Brain microvascular endothelial cell (primary cell): ENCODE results near the gene INSIG2.

ENCODE experiments used
- DNase-seq: peaks from one replicate; pipeline ENCODE4 v3.0.0-alpha.2; 2020
- H3K27ac ChIP-seq: fragments of 250-450 bp; sonication (Bioruptor Pico); 2 replicates; pipeline ENCODE4 v1.5.1; 2020; ENCODE audit warnings: mild to moderate bottlenecking, moderate library complexity
- H3K27me3 ChIP-seq: fragments of 250-450 bp; sonication (Bioruptor Pico); replicated peaks from 2 replicates; pipeline ENCODE4 v1.5.1; 2020; ENCODE audit warnings: mild to moderate bottlenecking
- H3K36me3 ChIP-seq: fragments of 250-450 bp; sonication (Bioruptor Pico); replicated peaks from 2 replicates; pipeline ENCODE4 v1.5.1; 2020; ENCODE audit warnings: mild to moderate bottlenecking
- H3K4me3 ChIP-seq: 2 replicates; pipeline ENCODE4 v1.5.1; 2011; ENCODE audit warnings: low read depth, mild to moderate bottlenecking, control low read depth, low read length, moderate library complexity
- CTCF ChIP-seq: IDR thresholded peaks from 2 replicates; pipeline ENCODE4 v1.5.1; 2011; ENCODE audit warnings: low read depth, mild to moderate bottlenecking, moderate library complexity, low read length, control low read depth, inconsistent platforms; ENCODE audit errors: missing control alignments
- in situ Hi-C: cut with HindIII; loops from 2 replicates; pipeline ENCODE4 v1.10.0; 2017; ENCODE audit warnings: low sequenced_read_pairs, low pct_ligation_motif_present

The INSIG2 gene

DNA sequence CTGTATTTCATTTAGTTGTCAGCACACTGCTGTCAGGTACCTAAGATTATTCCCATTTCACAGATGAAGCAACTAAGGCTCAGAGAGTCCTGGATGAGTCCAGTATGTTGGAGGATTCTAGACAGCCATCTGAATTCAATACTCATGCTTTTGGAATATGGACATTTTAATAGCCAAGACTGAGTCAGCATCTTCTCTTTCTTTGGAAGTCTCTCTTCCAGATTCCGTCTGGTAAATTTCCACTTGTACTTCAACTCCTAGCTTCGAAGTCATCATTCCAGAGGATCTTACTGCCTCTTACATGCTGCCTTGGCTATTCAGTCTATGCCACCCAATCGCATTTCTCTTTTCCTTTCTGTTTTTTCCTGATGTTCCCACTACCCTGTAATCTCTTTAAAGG, 40.6 kb downstream of the INSIG2 start:
- Histone ChIP-seq H3K4me3 (no peak overlapping the region), H3K27me3 (no peaks in the 10 kb centered on the region), H3K36me3 (no peaks in the 10 kb centered on the region), H3K27ac (no peak overlapping the region)
- in situ Hi-C loops, result no loop called here
- DNase-seq, result no peak
- no peak for TF ChIP-seq CTCF

- DNase-seq, result no peak
- in situ Hi-C loops, result no loop called here
Measured at GRCh38 chr2:118130385-118130784, 42.1 kb downstream of the INSIG2 start.

GRCh38 chr2:118131771-118132170, 43.5 kb downstream of the INSIG2 start:
- H3K4me3 ChIP-seq, result no peak overlapping the region
- no peak for DNase-seq
- no peaks in the 10 kb centered on the region for H3K27me3 ChIP-seq
- no peaks in the 10 kb centered on the region for H3K36me3 ChIP-seq
- no peak for TF ChIP-seq CTCF
- in situ Hi-C loops, result no loop called here
- H3K27ac ChIP-seq, result no peak overlapping the region

More at GRCh38 chr2:118130385-118130784, 42.1 kb downstream of the INSIG2 start:
- TF ChIP-seq CTCF, result no peak
- Histone ChIP-seq H3K4me3 (no peak overlapping the region), H3K36me3 (no peaks in the 10 kb centered on the region), H3K27ac (no peak overlapping the region), H3K27me3 (no peaks in the 10 kb centered on the region)

DNA sequence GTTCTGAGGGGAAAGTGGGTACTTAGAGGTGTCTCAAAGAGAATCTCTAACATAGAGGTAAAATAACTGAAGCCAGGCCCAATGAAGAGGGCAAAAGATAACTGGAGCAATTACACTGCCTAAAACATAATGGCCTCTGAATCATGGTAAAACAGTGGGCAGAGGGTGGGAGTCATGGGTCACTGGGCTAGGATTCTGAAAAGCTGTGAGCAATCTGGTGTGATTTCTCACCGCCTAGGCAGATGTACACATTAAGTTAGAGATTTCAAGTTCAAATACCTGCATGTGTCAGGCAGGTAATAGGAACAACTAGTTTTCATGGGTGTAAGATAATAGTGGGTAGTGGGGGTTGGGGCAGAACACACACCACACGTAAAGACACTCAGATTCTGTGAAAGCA, 45.6 kb downstream of the INSIG2 start:
- Histone ChIP-seq H3K4me3 (no peak overlapping the region), H3K27me3 (no peaks in the 10 kb centered on the region), H3K36me3 (no peaks in the 10 kb centered on the region), H3K27ac (no peak overlapping the region)
- TF ChIP-seq CTCF, result no peak
- in situ Hi-C loops, result no loop called here
- no peak for DNase-seq

GRCh38 chr2:118134650-118135049, 46.4 kb downstream of the INSIG2 start:
- no peak overlapping the region for H3K4me3 ChIP-seq
- no peaks in the 10 kb centered on the region for H3K27me3 ChIP-seq
- H3K27ac ChIP-seq, result no peak overlapping the region
- H3K36me3 ChIP-seq, result no peaks in the 10 kb centered on the region
- DNase-seq, result no peak
- in situ Hi-C loops, result no loop called here
- TF ChIP-seq CTCF, result no peak

- no peak for TF ChIP-seq CTCF
- in situ Hi-C loops, result no loop called here
- DNase-seq, result no peak
- H3K4me3 ChIP-seq, result no peak overlapping the region
- H3K27me3 ChIP-seq, result no peaks in the 10 kb centered on the region
- H3K27ac ChIP-seq, result no peak overlapping the region
- no peaks in the 10 kb centered on the region for H3K36me3 ChIP-seq
Measured at GRCh38 chr2:118145207-118145606, 56.9 kb downstream of the INSIG2 start.
